Colonic mucosa (tissue), 4 donors: ENCODE measurements around the gene SPECC1L. TPM values are rescaled to one million over a fixed set of nuclear protein-coding genes. Genes with fewer than 3 reads are reported as not detected.

Experiments
- DNase-seq: peaks from one replicate; pipeline ENCODE4 v3.0.0-alpha.2; 2020
- H3K27ac ChIP-seq: fragments of 200-600 bp; one replicate; pipeline ENCODE4 v1.8.0; 2021
- H3K27me3 ChIP-seq: fragments of 200-600 bp; one replicate; pipeline ENCODE4 v1.8.0; 2021
- H3K36me3 ChIP-seq: fragments of 200-600 bp; one replicate; pipeline ENCODE4 v1.8.0; 2021
- H3K4me1 ChIP-seq: fragments of 200-600 bp; one replicate; pipeline ENCODE4 v1.8.0; 2021; ENCODE audit warnings: mild to moderate bottlenecking
- H3K4me3 ChIP-seq: fragments of 200-600 bp; one replicate; pipeline ENCODE4 v1.8.0; 2021
- H3K9ac ChIP-seq, 2 donors: one replicate each; pipeline ENCODE4 v1.7.0; 2013; ENCODE audit warnings: control low read depth in 2 of 2, low read depth in 2 of 2, low read length in 2 of 2
- H3K9me3 ChIP-seq: fragments of 200-600 bp; one replicate; pipeline ENCODE4 v1.8.0; 2021
- intact Hi-C: fragments of 100-400 bp; cut with DNase I; formaldehyde crosslinking; loops from one replicate; pipeline ENCODE4 v1.14.1; 2022
- total RNA-seq, 2 donors: library from RNA; stranded (reverse); fragmentation: NEBNext Ultra II Directional in 1 of 2; extraction: Animal tissue kit (Norgen Biotek cat#: 25700) in 1 of 2; gene quantifications; one replicate each; pipeline ENCODE4 v1.2.1, GENCODE V29; 2021
- TF ChIP-seq, protein P1 (sequence below): fragments of 200-600 bp; IDR thresholded peaks from one replicate; pipeline ENCODE4 v1.8.0; 2022; ENCODE audit warnings: antibody characterized with exemption, mild to moderate bottlenecking
- donor health status: healthy.
- donor health status: DM: no; HTN: no; CAD: no.
- donor health status: DM: no; HTN: no; CAD: no.

The SPECC1L gene
- total RNA-seq, 2 donors from 2014 or later, result 45.3 to 55.3 TPM

DNA sequence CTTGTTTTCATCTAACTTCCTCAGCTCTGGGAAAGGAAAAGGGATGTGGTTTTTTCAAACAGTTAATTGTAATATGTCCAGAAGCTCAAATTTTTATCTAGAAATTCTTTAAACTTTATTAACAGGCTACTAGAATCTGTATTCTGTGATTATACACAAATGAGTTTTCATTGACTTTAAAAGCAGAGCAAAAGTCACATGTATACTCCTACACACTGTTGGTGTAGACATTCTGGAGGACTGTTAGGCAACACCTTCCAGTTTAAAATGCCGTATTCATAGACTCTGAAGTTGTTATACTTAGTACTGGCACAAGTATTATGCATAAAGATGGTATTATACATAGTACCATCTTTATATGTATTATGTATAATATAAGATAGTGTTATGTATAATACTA lies 64.9 kb downstream of the SPECC1L start:
- Histone ChIP-seq H3K4me3 (no peak overlapping the region), H3K9me3 (no peaks in the 10 kb centered on the region), H3K9ac (no peak overlapping the region), H3K36me3 (peaks cover 11% of the 10 kb centered on the region), H3K4me1 (no peaks in the 10 kb centered on the region), H3K27ac (no peak overlapping the region), H3K27me3 (no peaks in the 10 kb centered on the region)
- intact Hi-C loops, result loop anchor here (10.0 kb wide), 1 partner anchor 59 kb away; no protein-coding TSS in a partner anchor
- TF ChIP-seq, protein P1, sequence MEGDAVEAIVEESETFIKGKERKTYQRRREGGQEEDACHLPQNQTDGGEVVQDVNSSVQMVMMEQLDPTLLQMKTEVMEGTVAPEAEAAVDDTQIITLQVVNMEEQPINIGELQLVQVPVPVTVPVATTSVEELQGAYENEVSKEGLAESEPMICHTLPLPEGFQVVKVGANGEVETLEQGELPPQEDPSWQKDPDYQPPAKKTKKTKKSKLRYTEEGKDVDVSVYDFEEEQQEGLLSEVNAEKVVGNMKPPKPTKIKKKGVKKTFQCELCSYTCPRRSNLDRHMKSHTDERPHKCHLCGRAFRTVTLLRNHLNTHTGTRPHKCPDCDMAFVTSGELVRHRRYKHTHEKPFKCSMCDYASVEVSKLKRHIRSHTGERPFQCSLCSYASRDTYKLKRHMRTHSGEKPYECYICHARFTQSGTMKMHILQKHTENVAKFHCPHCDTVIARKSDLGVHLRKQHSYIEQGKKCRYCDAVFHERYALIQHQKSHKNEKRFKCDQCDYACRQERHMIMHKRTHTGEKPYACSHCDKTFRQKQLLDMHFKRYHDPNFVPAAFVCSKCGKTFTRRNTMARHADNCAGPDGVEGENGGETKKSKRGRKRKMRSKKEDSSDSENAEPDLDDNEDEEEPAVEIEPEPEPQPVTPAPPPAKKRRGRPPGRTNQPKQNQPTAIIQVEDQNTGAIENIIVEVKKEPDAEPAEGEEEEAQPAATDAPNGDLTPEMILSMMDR, result no peak
- DNase-seq, result no peak

DNA sequence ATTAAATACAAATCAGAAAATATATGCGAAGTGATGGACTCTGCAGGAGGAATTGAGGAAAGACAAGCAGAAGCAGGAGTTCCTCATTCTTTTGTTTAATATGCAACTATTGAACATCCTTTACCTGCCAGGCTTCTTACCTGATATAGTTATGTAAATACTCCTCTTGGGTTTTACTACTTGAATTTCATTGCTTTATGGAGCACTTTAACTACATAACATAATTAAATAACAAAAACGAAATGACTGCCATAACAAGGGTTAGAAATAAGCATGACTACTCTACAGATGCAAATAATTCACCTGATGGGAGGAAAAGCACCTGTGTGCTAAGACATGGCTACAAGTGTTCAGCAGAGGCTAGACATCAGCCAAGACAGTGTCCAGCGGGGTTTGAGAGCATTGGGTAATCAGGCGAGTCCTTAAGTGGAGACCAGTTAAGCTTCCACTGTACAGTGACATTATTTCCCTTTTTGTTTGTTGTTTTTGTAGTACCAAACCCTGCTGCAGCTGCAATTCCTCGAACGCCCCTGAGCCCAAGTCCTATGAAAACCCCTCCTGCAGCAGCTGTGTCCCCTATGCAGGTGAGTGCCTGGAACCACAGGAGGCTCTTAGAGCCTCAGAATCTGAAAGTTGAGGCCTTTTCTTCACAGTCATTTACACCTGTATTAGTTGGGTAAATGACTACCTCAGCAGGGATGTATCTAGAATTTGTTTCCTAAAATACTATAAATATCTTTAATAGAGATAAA lies 67.4 kb downstream of the SPECC1L start:
- H3K36me3 ChIP-seq, result peaks cover 11% of the 10 kb centered on the region
- intact Hi-C loops, result loop anchor here (10.0 kb wide), 1 partner anchor 57 kb away; no protein-coding TSS in a partner anchor
- H3K27me3 ChIP-seq, result no peaks in the 10 kb centered on the region
- H3K4me1 ChIP-seq, result no peaks in the 10 kb centered on the region
- TF ChIP-seq, protein P1, result no peak
- no peak overlapping the region for H3K27ac ChIP-seq
- no peak overlapping the region for H3K4me3 ChIP-seq
- no peaks in the 10 kb centered on the region for H3K9me3 ChIP-seq
- DNase-seq, result no peak
- peak overlapping the region in 1 of 2 donors; percentile 26 for H3K9ac ChIP-seq

DNA sequence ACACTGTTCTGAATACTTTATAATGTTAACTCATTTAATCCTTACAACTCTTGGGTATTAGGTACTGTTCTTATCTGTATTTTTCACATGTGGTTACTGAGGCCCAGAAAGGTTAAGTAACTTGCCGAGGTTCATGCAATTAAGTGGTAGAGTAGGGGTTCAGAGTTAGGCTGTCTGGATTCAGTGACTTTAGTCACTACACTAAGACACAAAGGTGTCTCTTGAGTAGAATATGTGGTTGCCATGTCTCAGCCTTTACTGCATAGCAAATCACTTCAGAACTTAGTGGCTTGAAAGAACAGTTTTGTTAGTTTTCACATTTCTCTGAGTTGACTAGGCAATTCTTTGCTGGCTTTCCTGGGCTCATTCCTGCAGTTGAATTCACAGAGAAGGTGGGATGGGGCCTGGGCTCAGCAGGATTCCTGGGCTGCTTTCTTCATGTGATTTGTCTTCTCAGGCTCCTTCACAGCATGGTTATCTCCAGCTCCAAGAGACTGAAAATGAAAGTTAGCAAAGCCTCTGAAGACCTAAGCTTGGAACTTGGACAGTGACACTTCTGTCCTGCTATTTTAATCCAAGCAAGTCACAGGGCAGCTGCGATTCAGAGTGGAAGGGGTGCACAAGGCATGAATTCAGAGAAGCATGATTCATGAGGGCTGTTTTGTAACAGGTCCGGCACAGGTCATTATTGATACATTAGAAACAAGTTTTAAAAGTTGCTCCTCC lies 68.3 kb downstream of the SPECC1L start:
- no peaks in the 10 kb centered on the region for H3K9me3 ChIP-seq
- no peak overlapping the region for H3K4me3 ChIP-seq
- H3K27ac ChIP-seq, result no peak overlapping the region
- no peak for DNase-seq
- TF ChIP-seq, protein P1, result no peak
- H3K27me3 ChIP-seq, result no peaks in the 10 kb centered on the region
- no peaks in the 10 kb centered on the region for H3K4me1 ChIP-seq
- H3K36me3 ChIP-seq, result peaks cover 16% of the 10 kb centered on the region
- H3K9ac ChIP-seq, result no peak overlapping the region
- intact Hi-C loops, result loop anchor here (10.0 kb wide), 1 partner anchor 56 kb away; no protein-coding TSS in a partner anchor

DNA sequence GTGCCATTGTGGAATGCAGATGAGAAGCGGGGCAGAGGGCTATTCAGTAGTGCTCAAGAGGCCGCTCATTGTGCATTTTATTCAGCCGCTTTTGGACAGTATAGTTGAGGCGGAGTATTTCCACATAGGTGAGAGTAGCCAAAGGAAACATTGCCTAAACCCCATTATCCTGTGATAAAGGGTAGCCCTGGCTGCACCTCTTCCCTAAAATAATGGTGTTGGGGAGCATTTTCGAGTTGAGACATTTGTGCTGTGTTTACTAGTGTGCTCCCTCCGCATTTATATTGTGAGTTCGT lies 68.8 kb downstream of the SPECC1L start:
- H3K4me1 ChIP-seq, result no peaks in the 10 kb centered on the region
- H3K9me3 ChIP-seq, result no peaks in the 10 kb centered on the region
- intact Hi-C loops, result loop anchor here (10.0 kb wide), 1 partner anchor 55 kb away; no protein-coding TSS in a partner anchor
- peaks cover 19% of the 10 kb centered on the region for H3K36me3 ChIP-seq
- DNase-seq, result no peak
- H3K9ac ChIP-seq, result no peak overlapping the region
- H3K27ac ChIP-seq, result no peak overlapping the region
- H3K4me3 ChIP-seq, result no peak overlapping the region
- TF ChIP-seq, protein P1, result no peak
- H3K27me3 ChIP-seq, result no peaks in the 10 kb centered on the region

DNA sequence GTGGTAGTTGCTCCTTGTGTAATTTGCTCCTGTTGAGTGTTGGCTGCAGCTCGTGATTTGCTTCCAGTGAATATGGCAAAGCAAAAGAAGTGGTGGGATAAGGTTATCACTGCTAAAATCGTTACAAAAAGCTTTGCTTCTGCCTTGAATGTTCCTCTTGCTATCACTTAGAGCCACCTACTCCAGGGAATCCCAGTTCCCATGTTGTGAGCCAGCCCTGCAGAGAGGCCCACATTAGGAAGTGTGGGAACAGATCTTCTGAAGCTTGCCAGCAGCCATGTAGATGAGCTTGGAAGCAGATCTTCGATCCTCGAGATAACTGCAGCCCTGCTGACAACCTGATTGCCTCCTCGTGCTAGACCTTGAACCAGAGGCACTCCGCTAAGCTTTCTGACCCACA lies 71.0 kb downstream of the SPECC1L start:
- intact Hi-C loops, result no loop called here
- Histone ChIP-seq H3K36me3 (peaks cover 12% of the 10 kb centered on the region), H3K27me3 (no peaks in the 10 kb centered on the region), H3K4me3 (no peak overlapping the region), H3K9me3 (no peaks in the 10 kb centered on the region), H3K27ac (no peak overlapping the region), H3K9ac (no peak overlapping the region), H3K4me1 (no peaks in the 10 kb centered on the region)
- TF ChIP-seq, protein P1, result no peak
- no peak for DNase-seq
